Left lung (tissue), 10 donors: Measurements from ENCODE around the gene GALP. TPM values are rescaled to one million over a fixed set of nuclear protein-coding genes. Genes with fewer than 3 reads are reported as not detected.

Experiments
- ATAC-seq: fragments of 200-7000 bp; cut with Tn5 transposase; one replicate; pipeline ENCODE4 v1.9.1; 2020; ENCODE audit warnings: moderate library complexity
- DNase-seq, 4 donors: peaks; one replicate each; pipeline ENCODE4 v3.0.0-alpha.2; 2013 to 2020
- H3K27ac ChIP-seq, 2 donors: fragments of 200-600 bp; sonication (generic) in 1 of 2; one replicate each; pipeline versions ENCODE4 v1.5.0 to v1.8.0; 2020 to 2021
- H3K27me3 ChIP-seq, 2 donors: fragments of 200-600 bp; sonication (generic) in 1 of 2; one replicate each; pipeline versions ENCODE4 v1.5.0 to v1.8.0; 2020 to 2021
- H3K36me3 ChIP-seq, 2 donors: fragments of 200-600 bp; sonication (generic) in 1 of 2; one replicate each; pipeline versions ENCODE4 v1.5.0 to v1.8.0; 2020 to 2021
- H3K4me1 ChIP-seq, 2 donors: fragments of 200-600 bp; one replicate each; pipeline ENCODE4 v1.8.0; 2021
- H3K4me3 ChIP-seq, 2 donors: fragments of 200-600 bp; sonication (generic) in 1 of 2; one replicate each; pipeline versions ENCODE4 v1.5.0 to v1.8.0; 2020 to 2021; ENCODE audit warnings: mild to moderate bottlenecking in 1 of 2
- H3K9me3 ChIP-seq, 2 donors: fragments of 200-600 bp; sonication (generic) in 1 of 2; one replicate each; pipeline versions ENCODE4 v1.5.0 to v1.8.0; 2020 to 2021
- CTCF ChIP-seq, 2 donors: fragments of 200-600 bp; sonication (generic) in 1 of 2; IDR thresholded peaks; one replicate each; pipeline versions ENCODE4 v1.5.0 to v1.8.0; 2021; ENCODE audit warnings: antibody characterized with exemption in 2 of 2
- intact Hi-C, 2 donors: fragments of 100-400 bp; cut with DNase I; formaldehyde crosslinking; loops; one replicate each; pipeline versions ENCODE4 v1.11.2 to v1.14.2; 2022
- polyA plus RNA-seq, 6 donors: library from polyadenylated mRNA; unstranded; fragments of 120-200 nt; gene quantifications; one replicate each; pipeline ENCODE4 v1.2.1, GENCODE V29; 2013; ENCODE audit not compliant: insufficient read length in 6 of 6
- total RNA-seq, 2 donors: library from RNA; stranded (reverse); fragmentation: NEBNext Ultra II Directional; extraction: Animal tissue kit (Norgen Biotek cat#: 25700); gene quantifications; one replicate each; pipeline ENCODE4 v1.2.1, GENCODE V29; 2021
- donor health status: DM: no; HTN: yes; CAD: no.
- donor health status: DM: no; HTN: no; CAD: no.

GALP gene
- total and polyA plus RNA-seq, 8 donors = not detected

GRCh38 chr19:56139847-56140582 is 35.8 kb upstream of the GALP start:
- Histone ChIP-seq H3K36me3 (no peaks in the 10 kb centered on the region), H3K4me1 (peaks cover 6 to 71% of the 10 kb centered on the region in 2 donors), H3K27ac (peak overlapping the region; percentile 91 to 95), H3K27me3 (no peaks in the 10 kb centered on the region), H3K9me3 (no peaks in the 10 kb centered on the region), H3K4me3 (peak overlapping the region; percentile 51 to 58)
- intact Hi-C loops = no loop called here
- ATAC-seq (no peak), DNase-seq (no peak)
- TF ChIP-seq CTCF (IDR thresholded peaks at IDR 0.05) = no peak

GRCh38 chr19:56140583-56141416 is 35.0 kb upstream of the GALP start, which contains the start of gene ZNF444:
Gene ZNF444 (plus strand): TSS chr19:56141287. CDS start chr19:56146912, 5,625 bp downstream.
- no peak for TF ChIP-seq CTCF (IDR thresholded peaks at IDR 0.05)
- Histone ChIP-seq H3K4me3 (peak within 1 kb of the TSS; percentile 51 to 58), H3K36me3 (no peaks in the 10 kb centered on the region), H3K4me1 (peaks cover 6 to 63% of the 10 kb centered on the region in 2 donors), H3K27me3 (no peaks in the 10 kb centered on the region), H3K9me3 (no peaks in the 10 kb centered on the region), H3K27ac (peak within 1 kb of the TSS; percentile 91 to 95)
- intact Hi-C loops = no loop called here
- peak; percentile 86 for ATAC-seq
- DNase-seq = peak; percentile 97 to 100 (median 100)

GRCh38 chr19:56141417-56141993 is 34.3 kb upstream of the GALP start:
- TF ChIP-seq CTCF (IDR thresholded peaks at IDR 0.05) = no peak
- Histone ChIP-seq H3K4me3 (peak overlapping the region; percentile 51 to 58), H3K27ac (peak overlapping the region; percentile 91 to 95), H3K9me3 (no peaks in the 10 kb centered on the region), H3K4me1 (peaks cover 6 to 63% of the 10 kb centered on the region in 2 donors), H3K36me3 (peaks cover 0 to 2% of the 10 kb centered on the region in 2 donors), H3K27me3 (no peaks in the 10 kb centered on the region)
- no peak for DNase-seq
- no peak for ATAC-seq
- intact Hi-C loops = no loop called here

- H3K4me1 ChIP-seq = peaks cover 6 to 60% of the 10 kb centered on the region in 2 donors
- ATAC-seq (peak; percentile 27), DNase-seq (peak in 2 of 4 donors; percentile 77 to 80)
- H3K27me3 ChIP-seq = no peaks in the 10 kb centered on the region
- peak overlapping the region; percentile 51 to 58 for H3K4me3 ChIP-seq
- intact Hi-C loops = no loop called here
- H3K27ac ChIP-seq = peak overlapping the region; percentile 64 to 95
- H3K9me3 ChIP-seq = no peaks in the 10 kb centered on the region
- no peak for TF ChIP-seq CTCF (IDR thresholded peaks at IDR 0.05)
- H3K36me3 ChIP-seq = peaks cover 0 to 10% of the 10 kb centered on the region in 2 donors
These were observed 33.6 kb upstream of the GALP start for GRCh38 chr19:56142087-56142787.
